Body of pancreas (tissue), 4 donors: Measurements from ENCODE around the gene CRYBA1. TPM values are rescaled to one million over a fixed set of nuclear protein-coding genes. Genes with fewer than 3 reads are reported as not detected.
"Not testable (repeated sequence)": the region's sequence is repeated elsewhere in the genome, so short reads cannot be mapped to it uniquely, and the experiment has no call there.

Experiments used
- ATAC-seq: fragments of 150-250 bp; one replicate; pipeline ENCODE4 v1.9.1; 2016
- DNase-seq, 4 donors: peaks; one replicate each; pipeline ENCODE4 v3.0.0-alpha.2; 2019
- H3K27ac ChIP-seq, 4 donors: fragments of 200-600 bp; sonication (generic); 1 replicate in 3 of 4; 2 replicates in 1 of 4; pipeline versions ENCODE4 v1.5.1 to v1.6.1; 2016 to 2019; ENCODE audit warnings: mild to moderate bottlenecking in 1 of 4, mixed read lengths in 1 of 4, moderate library complexity in 1 of 4
- H3K27me3 ChIP-seq, 2 donors: fragments of 200-600 bp; sonication (generic); one replicate each; pipeline ENCODE4 v1.6.0; 2016; ENCODE audit warnings: mild to moderate bottlenecking in 1 of 2
- H3K36me3 ChIP-seq, 2 donors: fragments of 200-600 bp; sonication (generic); replicated peaks in 1 of 2; 2 replicates each; pipeline ENCODE4 v1.5.1; 2016; ENCODE audit warnings: low read depth in 2 of 2; ENCODE audit not compliant: insufficient read depth in 1 of 2
- H3K4me1 ChIP-seq: fragments of 200-600 bp; sonication (generic); one replicate; pipeline ENCODE4 v1.6.0; 2016
- H3K4me3 ChIP-seq, 2 donors: fragments of 200-600 bp; sonication (generic); 1 replicate in 1 of 2; 2 replicates in 1 of 2; pipeline ENCODE4 v1.5.1; 2016 to 2019
- H3K9me3 ChIP-seq, 3 donors: fragments of 200-600 bp; sonication (generic); 1 replicate in 2 of 3; 2 replicates in 1 of 3; pipeline ENCODE4 v1.5.1; 2016
- POLR2A ChIP-seq, 3 donors: fragments of 450-650 bp; IDR thresholded peaks; one replicate each; pipeline ENCODE4 v1.6.1; 2016; ENCODE audit warnings: antibody characterized with exemption in 3 of 3, mild to moderate bottlenecking in 2 of 3
- WGBS, 2 donors: methylation state at CpG; one replicate each; pipeline ENCODE4 v1.1.5; 2017; 5-methylcytosine and 5-hydroxymethylcytosine counted together
- intact Hi-C: fragments of 100-400 bp; cut with DNase I; formaldehyde crosslinking; loops from one replicate; pipeline ENCODE4 v1.15.1; 2023
- total RNA-seq, 2 donors: library from RNA; depleted of rRNA; stranded (reverse); fragments of >200 nt; gene quantifications; one replicate each; pipeline ENCODE4 v1.1.0, GENCODE V29; 2016
- TF ChIP-seq, protein P1 (sequence below), 7 experiments: fragments of 450-650 bp in 4 of 7; fragments of 200-600 bp in 3 of 7; sonication (generic) in 3 of 7; IDR thresholded peaks; one replicate each; pipeline ENCODE4 v1.5.1; 2016 to 2019; ENCODE audit warnings: antibody characterized with exemption in 7 of 7

Gene CRYBA1
- total RNA-seq, 2 donors from 2014 or later = not detected

DNA sequence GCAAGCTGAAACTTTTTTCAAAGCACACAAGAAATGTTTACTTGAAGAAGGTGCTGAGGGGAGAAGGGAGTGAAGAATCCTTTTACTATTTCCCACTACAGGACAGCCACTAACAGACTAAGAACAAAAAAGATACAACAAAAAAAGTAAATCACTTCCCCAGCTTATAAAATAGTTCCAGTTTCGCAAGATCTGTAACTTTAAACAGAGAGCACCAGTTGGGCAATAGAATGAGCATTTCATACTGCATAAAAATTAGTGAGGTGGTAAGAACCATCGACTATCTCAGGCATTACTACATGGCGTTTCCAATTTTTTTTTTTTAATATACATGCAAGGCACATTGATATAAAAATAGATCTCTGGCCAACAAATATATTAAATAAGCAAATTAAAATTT, 11.1 kb downstream of the CRYBA1 start:
- no peaks in the 10 kb centered on the region for H3K9me3 ChIP-seq
- peaks cover 0 to 4% of the 10 kb centered on the region in 2 donors for H3K36me3 ChIP-seq
- TF ChIP-seq, protein P1, sequence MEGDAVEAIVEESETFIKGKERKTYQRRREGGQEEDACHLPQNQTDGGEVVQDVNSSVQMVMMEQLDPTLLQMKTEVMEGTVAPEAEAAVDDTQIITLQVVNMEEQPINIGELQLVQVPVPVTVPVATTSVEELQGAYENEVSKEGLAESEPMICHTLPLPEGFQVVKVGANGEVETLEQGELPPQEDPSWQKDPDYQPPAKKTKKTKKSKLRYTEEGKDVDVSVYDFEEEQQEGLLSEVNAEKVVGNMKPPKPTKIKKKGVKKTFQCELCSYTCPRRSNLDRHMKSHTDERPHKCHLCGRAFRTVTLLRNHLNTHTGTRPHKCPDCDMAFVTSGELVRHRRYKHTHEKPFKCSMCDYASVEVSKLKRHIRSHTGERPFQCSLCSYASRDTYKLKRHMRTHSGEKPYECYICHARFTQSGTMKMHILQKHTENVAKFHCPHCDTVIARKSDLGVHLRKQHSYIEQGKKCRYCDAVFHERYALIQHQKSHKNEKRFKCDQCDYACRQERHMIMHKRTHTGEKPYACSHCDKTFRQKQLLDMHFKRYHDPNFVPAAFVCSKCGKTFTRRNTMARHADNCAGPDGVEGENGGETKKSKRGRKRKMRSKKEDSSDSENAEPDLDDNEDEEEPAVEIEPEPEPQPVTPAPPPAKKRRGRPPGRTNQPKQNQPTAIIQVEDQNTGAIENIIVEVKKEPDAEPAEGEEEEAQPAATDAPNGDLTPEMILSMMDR (IDR thresholded peaks at IDR 0.05) = no peak
- no peak overlapping the region for H3K4me3 ChIP-seq
- WGBS, 2 donors = 56 to 60% methylated on average over 3 of the region's 3 CpGs
- intact Hi-C loops = no loop called here
- H3K27me3 ChIP-seq = no peaks in the 10 kb centered on the region
- no peak for DNase-seq
- no peak for ATAC-seq
- H3K4me1 ChIP-seq = peaks cover 48% of the 10 kb centered on the region
- peak overlapping the region in 3 of 4 donors; percentile 24 to 78 (median 24) for H3K27ac ChIP-seq

DNA sequence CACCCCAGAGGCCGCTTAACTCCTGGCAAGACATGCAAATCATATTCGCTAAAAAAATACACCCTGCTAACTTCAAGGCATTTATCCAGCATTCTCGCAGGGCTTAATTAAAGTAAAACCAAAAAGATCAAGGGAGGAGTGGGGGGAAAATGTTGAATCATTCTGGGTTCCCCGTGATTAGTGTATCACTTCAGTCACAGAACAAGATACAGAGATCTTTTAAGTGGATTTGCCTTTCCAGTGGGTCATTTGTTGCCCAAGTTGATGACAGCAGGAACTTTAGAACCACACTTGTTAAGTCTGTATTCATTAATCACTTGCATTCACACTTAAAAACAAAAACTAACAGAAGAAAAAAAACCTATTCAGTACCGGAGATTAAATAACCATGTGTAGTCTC, 17.3 kb downstream of the CRYBA1 start:
- intact Hi-C loops = no loop called here
- DNase-seq (no peak), ATAC-seq (no peak)
- H3K27ac ChIP-seq = no peak overlapping the region
- no peaks in the 10 kb centered on the region for H3K4me1 ChIP-seq
- H3K4me3 ChIP-seq = no peak overlapping the region
- H3K27me3 ChIP-seq = no peaks in the 10 kb centered on the region
- WGBS, 2 donors = 66 to 67% methylated on average over 5 of the region's 5 CpGs
- H3K9me3 ChIP-seq = no peaks in the 10 kb centered on the region
- TF ChIP-seq POLR2A (IDR thresholded peaks at IDR 0.05) = no peak
- TF ChIP-seq, protein P1 (IDR thresholded peaks at IDR 0.05) = no peak
- H3K36me3 ChIP-seq = peaks cover 0 to 17% of the 10 kb centered on the region in 2 donors

DNA sequence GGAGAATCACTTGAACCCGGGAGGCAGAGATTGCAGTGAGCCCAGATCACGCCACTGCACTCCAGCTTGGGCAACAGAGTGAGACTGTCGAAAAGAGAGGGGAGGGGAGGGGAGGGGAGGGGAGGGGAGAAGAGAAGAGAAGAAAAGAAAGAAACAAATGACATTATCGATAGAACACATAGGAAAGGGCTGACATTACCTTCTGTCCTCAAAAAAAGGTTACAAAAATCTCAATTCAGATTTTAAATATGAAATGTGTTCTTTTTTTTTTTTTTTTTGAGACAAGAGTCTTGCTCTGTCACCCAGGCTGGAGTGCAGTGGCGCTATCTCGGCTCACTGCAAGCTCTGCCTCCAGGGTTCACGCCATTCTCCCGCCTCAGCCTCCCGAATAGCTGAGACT, 25.3 kb downstream of the CRYBA1 start:
- ATAC-seq, H3K27me3 ChIP-seq, H3K36me3 ChIP-seq, intact Hi-C loops, H3K4me3 ChIP-seq, H3K27ac ChIP-seq, H3K9me3 ChIP-seq, DNase-seq: not testable (repeated sequence)
- WGBS, 2 donors = 88 to 93% methylated on average over 8 to 9 of the region's 9 CpGs
- peaks cover 31% of the 10 kb centered on the region for H3K4me1 ChIP-seq

DNA sequence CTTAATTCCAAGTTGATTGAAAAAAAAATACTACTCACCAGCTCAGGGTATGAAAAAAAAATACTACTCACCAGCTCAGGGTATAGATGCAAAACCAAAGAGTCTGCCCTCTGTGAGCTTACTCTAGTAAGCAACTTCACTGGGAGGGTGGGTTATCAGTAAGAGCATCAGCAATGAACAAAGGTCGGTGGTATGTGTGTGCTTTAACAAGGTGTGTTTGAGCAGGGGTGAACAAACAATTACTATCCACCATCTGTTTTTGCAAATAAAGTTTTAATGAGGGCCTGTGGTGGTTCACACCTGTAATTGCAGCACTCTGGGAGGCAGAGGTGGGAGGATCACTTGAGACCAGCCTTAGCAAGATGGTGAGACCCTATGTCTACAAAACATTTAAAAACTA, 27.3 kb downstream of the CRYBA1 start:
- intact Hi-C loops = no loop called here
- Histone ChIP-seq H3K27me3 (no peaks in the 10 kb centered on the region), H3K36me3 (no peaks in the 10 kb centered on the region), H3K4me3 (no peak overlapping the region), H3K9me3 (no peaks in the 10 kb centered on the region), H3K27ac (no peak overlapping the region), H3K4me1 (peaks cover 43% of the 10 kb centered on the region)
- DNase-seq = no peak
- TF ChIP-seq POLR2A (IDR thresholded peaks at IDR 0.05) = no peak
- TF ChIP-seq, protein P1 (IDR thresholded peaks at IDR 0.05) = no peak
- 7 to 22% methylated on average over 1 of the region's 1 CpG for WGBS, 2 donors
- ATAC-seq = no peak

DNA sequence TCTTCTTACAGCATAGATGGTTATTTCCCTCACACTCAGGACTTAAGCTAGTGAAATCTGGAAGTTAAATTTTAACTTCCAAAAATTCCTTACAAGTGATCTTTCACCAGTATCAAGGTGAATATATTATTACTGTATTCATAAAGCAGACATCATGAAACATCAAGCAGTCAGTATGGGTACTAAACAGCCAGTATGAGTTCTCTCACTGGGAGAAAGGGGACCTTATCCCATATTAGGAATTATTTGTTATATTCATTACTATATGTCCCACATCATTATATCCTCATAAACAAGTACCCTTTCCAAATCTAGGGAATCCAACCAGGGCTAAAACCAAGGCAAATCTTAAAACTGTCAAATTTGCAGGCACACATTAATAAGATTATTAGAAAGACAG, 32.0 kb downstream of the CRYBA1 start:
- H3K4me1 ChIP-seq = peaks cover 68% of the 10 kb centered on the region
- peaks cover 0 to 4% of the 10 kb centered on the region in 2 donors for H3K36me3 ChIP-seq
- ATAC-seq = no peak
- intact Hi-C loops = no loop called here
- TF ChIP-seq, protein P1 (IDR thresholded peaks at IDR 0.05) = no peak
- TF ChIP-seq POLR2A (IDR thresholded peaks at IDR 0.05) = no peak
- no peak overlapping the region for H3K4me3 ChIP-seq
- no peak overlapping the region for H3K27ac ChIP-seq
- H3K9me3 ChIP-seq = no peaks in the 10 kb centered on the region
- DNase-seq = no peak
- H3K27me3 ChIP-seq = no peaks in the 10 kb centered on the region
